ENCODE measurements around the gene HNRNPH1. TPM values are rescaled to one million over a fixed set of nuclear protein-coding genes. Genes with fewer than 3 reads are reported as not detected.

Gene HNRNPH1
- total RNA-seq, 1 experiment from 2014 or later, result 940 TPM

GRCh38 chr5:179610109-179610902 lies 13.2 kb downstream of the HNRNPH1 start:
- no peaks in the 10 kb centered on the region for H3K9me3 Mint-ChIP-seq (ENCODE audit: unreplicated experiment)
- no peaks in the 10 kb centered on the region for H3K27me3 Mint-ChIP-seq (ENCODE audit: insufficient read depth, unreplicated experiment)
- Histone ChIP-seq H3K4me1 (peaks cover 10% of the 10 kb centered on the region), H3K36me3 (ENCODE audit: control insufficient read depth, insufficient read depth, low read length) (peaks cover 12% of the 10 kb centered on the region), H3K9me3 (no peaks in the 10 kb centered on the region), H3K27me3 (replicated peaks; ENCODE audit: control insufficient read depth, insufficient read depth, low read length) (no peaks in the 10 kb centered on the region), H3K4me3 (ENCODE audit: low read depth, low read length) (no peak overlapping the region)
- intact Hi-C loops (cut with micrococcal nuclease; ENCODE audit: unreplicated experiment), result no loop called here
- peak overlapping the region; percentile 30 for H3K27ac Mint-ChIP-seq (ENCODE audit: unreplicated experiment)
- ChIA-PET POLR2A (interaction anchor here (5.6 kb wide), 1 partner anchor 13 kb away, joined by 42 read pairs; the partner anchor contains the start of gene HNRNPH1), CTCF (no interaction called here)
- peaks cover 100% of the 10 kb centered on the region for H3K36me3 Mint-ChIP-seq (ENCODE audit: insufficient read depth, unreplicated experiment)
- peak in 1 of 2 experiments; percentile 36 for DNase-seq
- H3K4me1 Mint-ChIP-seq (ENCODE audit: low read depth, unreplicated experiment), result peaks cover 42% of the 10 kb centered on the region
- TF ChIP-seq, protein P1, sequence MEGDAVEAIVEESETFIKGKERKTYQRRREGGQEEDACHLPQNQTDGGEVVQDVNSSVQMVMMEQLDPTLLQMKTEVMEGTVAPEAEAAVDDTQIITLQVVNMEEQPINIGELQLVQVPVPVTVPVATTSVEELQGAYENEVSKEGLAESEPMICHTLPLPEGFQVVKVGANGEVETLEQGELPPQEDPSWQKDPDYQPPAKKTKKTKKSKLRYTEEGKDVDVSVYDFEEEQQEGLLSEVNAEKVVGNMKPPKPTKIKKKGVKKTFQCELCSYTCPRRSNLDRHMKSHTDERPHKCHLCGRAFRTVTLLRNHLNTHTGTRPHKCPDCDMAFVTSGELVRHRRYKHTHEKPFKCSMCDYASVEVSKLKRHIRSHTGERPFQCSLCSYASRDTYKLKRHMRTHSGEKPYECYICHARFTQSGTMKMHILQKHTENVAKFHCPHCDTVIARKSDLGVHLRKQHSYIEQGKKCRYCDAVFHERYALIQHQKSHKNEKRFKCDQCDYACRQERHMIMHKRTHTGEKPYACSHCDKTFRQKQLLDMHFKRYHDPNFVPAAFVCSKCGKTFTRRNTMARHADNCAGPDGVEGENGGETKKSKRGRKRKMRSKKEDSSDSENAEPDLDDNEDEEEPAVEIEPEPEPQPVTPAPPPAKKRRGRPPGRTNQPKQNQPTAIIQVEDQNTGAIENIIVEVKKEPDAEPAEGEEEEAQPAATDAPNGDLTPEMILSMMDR (IDR thresholded peaks at IDR 0.05; ENCODE audit: insufficient read depth in 1 of 2, low read depth in 1 of 2, low read length in 1 of 2, severe bottlenecking in 1 of 2, unreplicated experiment in 1 of 2), result no peak
- no TSS peak for BruUV-seq (replicated peaks)
- no peak overlapping the region for H3K4me3 Mint-ChIP-seq (ENCODE audit: unreplicated experiment)

DNA sequence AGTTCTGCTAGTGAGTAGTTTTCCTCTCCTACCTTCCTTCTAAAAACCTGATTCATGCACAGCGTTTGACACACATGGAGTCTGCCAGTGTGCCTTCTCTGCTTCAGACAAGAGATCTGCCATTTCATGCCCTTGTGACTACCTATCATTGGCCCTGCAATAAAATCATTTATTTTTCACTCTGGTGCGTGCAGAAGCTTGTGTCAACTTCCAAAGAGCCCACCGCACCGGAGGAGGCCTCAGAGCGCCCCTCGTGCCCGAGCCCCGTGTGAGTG lies 13.7 kb downstream of the HNRNPH1 start:
- peaks cover 100% of the 10 kb centered on the region for H3K36me3 Mint-ChIP-seq (ENCODE audit: insufficient read depth, unreplicated experiment)
- POLR2A ChIA-PET, result interaction anchor here (2.2 kb wide), 1 partner anchor 14 kb away, joined by 20 read pairs; the partner anchor contains the start of gene HNRNPH1
- CTCF ChIA-PET, result no interaction called here

GRCh38 chr5:179608131-179608581 lies 15.3 kb downstream of the HNRNPH1 start:
- Mint-ChIP-seq H3K36me3 (ENCODE audit: insufficient read depth, unreplicated experiment) (peaks cover 100% of the 10 kb centered on the region), H3K27me3 (ENCODE audit: insufficient read depth, unreplicated experiment) (no peaks in the 10 kb centered on the region), H3K4me3 (ENCODE audit: unreplicated experiment) (no peak overlapping the region), H3K4me1 (ENCODE audit: low read depth, unreplicated experiment) (peaks cover 31% of the 10 kb centered on the region), H3K9me3 (ENCODE audit: unreplicated experiment) (no peaks in the 10 kb centered on the region), H3K27ac (ENCODE audit: unreplicated experiment) (peak overlapping the region; percentile 66)
- peak; percentile 66 to 77 for DNase-seq
- H3K4me1 ChIP-seq, result peaks cover 10% of the 10 kb centered on the region
- peaks cover 6% of the 10 kb centered on the region for H3K36me3 ChIP-seq (ENCODE audit: control insufficient read depth, insufficient read depth, low read length)
- no peak overlapping the region for H3K4me3 ChIP-seq (ENCODE audit: low read depth, low read length)
- ChIA-PET POLR2A (interaction anchor here (1.3 to 2.2 kb wide), 2 partner anchors 16 to 49 kb away, joined by 6 to 20 read pairs; partner anchors contain the start of gene HNRNPH1), CTCF (interaction anchor here (0.6 to 0.8 kb wide), 3 partner anchors 15 to 720 kb away, joined by 3 to 4 read pairs (median 3); partner anchors contain the start of gene HNRNPH1)
- TF ChIP-seq, protein P1 (IDR thresholded peaks at IDR 0.05; ENCODE audit: insufficient read depth in 1 of 2, low read depth in 1 of 2, low read length in 1 of 2, severe bottlenecking in 1 of 2, unreplicated experiment in 1 of 2), result no peak
- H3K27me3 ChIP-seq (replicated peaks; ENCODE audit: control insufficient read depth, insufficient read depth, low read length), result no peaks in the 10 kb centered on the region
- intact Hi-C loops (cut with micrococcal nuclease; ENCODE audit: unreplicated experiment), result no loop called here
- no TSS peak for BruUV-seq (replicated peaks)
- no peaks in the 10 kb centered on the region for H3K9me3 ChIP-seq

More for the DNA sequence above, 13.7 kb downstream of the HNRNPH1 start:
- Mint-ChIP-seq H3K4me3 (ENCODE audit: unreplicated experiment) (no peak overlapping the region), H3K27ac (ENCODE audit: unreplicated experiment) (peak overlapping the region; percentile 30), H3K27me3 (ENCODE audit: insufficient read depth, unreplicated experiment) (no peaks in the 10 kb centered on the region), H3K4me1 (ENCODE audit: low read depth, unreplicated experiment) (peaks cover 39% of the 10 kb centered on the region), H3K9me3 (ENCODE audit: unreplicated experiment) (no peaks in the 10 kb centered on the region)
- TF ChIP-seq, protein P1 (IDR thresholded peaks at IDR 0.05; ENCODE audit: insufficient read depth in 1 of 2, low read depth in 1 of 2, low read length in 1 of 2, severe bottlenecking in 1 of 2, unreplicated experiment in 1 of 2), result no peak
- no TSS peak for BruUV-seq (replicated peaks)
- no peaks in the 10 kb centered on the region for H3K9me3 ChIP-seq
- peaks cover 10% of the 10 kb centered on the region for H3K4me1 ChIP-seq
- peak in 1 of 2 experiments; percentile 7 for DNase-seq
- intact Hi-C loops (cut with micrococcal nuclease; ENCODE audit: unreplicated experiment), result no loop called here
- H3K4me3 ChIP-seq (ENCODE audit: low read depth, low read length), result no peak overlapping the region
- H3K36me3 ChIP-seq (ENCODE audit: control insufficient read depth, insufficient read depth, low read length), result peaks cover 9% of the 10 kb centered on the region
- no peaks in the 10 kb centered on the region for H3K27me3 ChIP-seq (replicated peaks; ENCODE audit: control insufficient read depth, insufficient read depth, low read length)

All from Caco-2 (cell line).